Lower leg skin (tissue), 4 donors: ENCODE measurements around the gene REC8. TPM values are rescaled to one million over a fixed set of nuclear protein-coding genes. Genes with fewer than 3 reads are reported as not detected.

ENCODE experiments used
- DNase-seq, 2 donors: peaks; one replicate each; pipeline ENCODE4 v3.0.0-alpha.2; 2019; ENCODE audit warnings: low spot score in 2 of 2
- H3K4me3 ChIP-seq: fragments of 200-600 bp; sonication (generic); 2 replicates; pipeline ENCODE4 v1.5.1; 2017; ENCODE audit warnings: mild to moderate bottlenecking, low read depth; ENCODE audit not compliant: poor library complexity, severe bottlenecking
- CTCF ChIP-seq, 3 donors: fragments of 450-650 bp; IDR thresholded peaks; one replicate each; pipeline ENCODE4 v1.5.1; 2016; ENCODE audit warnings: antibody characterized with exemption in 3 of 3, mild to moderate bottlenecking in 3 of 3, moderate library complexity in 2 of 3
- POLR2A ChIP-seq, 2 donors: fragments of 450-650 bp; IDR thresholded peaks; one replicate each; pipeline ENCODE4 v1.6.1; 2016 to 2017; ENCODE audit warnings: antibody characterized with exemption in 2 of 2, mild to moderate bottlenecking in 1 of 2, moderate library complexity in 1 of 2
- WGBS, 2 donors: methylation state at CpG; one replicate each; pipeline ENCODE4 v1.1.5; 2018; 5-methylcytosine and 5-hydroxymethylcytosine counted together
- intact Hi-C: fragments of 100-400 bp; cut with DNase I; formaldehyde crosslinking; loops from one replicate; pipeline ENCODE4 v1.15.0; 2023; ENCODE audit warnings: low total_unique reads
- total RNA-seq, 4 donors: library from RNA; depleted of rRNA; stranded (reverse); fragments of >200 nt; gene quantifications; one replicate each; pipeline ENCODE4 v1.1.0, GENCODE V29; 2016

REC8 gene
- total RNA-seq, 4 donors from 2014 or later, result 1.2 to 7.1 (median 2.4) TPM

- H3K4me3 ChIP-seq, result no peak overlapping the region
- WGBS, 2 donors, result 91% methylated on average over 7 of the region's 7 CpGs
- DNase-seq, result peak in 1 of 2 donors; percentile 20
- intact Hi-C loops, result no loop called here
- TF ChIP-seq CTCF (IDR thresholded peaks at IDR 0.05) (no peak), POLR2A (IDR thresholded peaks at IDR 0.05) (no peak)
Observed at GRCh38 chr14:24204163-24205146, 32.6 kb downstream of the REC8 start.

GRCh38 chr14:24206260-24207103, 34.6 kb downstream of the REC8 start:
- H3K4me3 ChIP-seq, result no peak overlapping the region
- WGBS, 2 donors, result 95 to 98% methylated on average over 11 of the region's 11 CpGs
- TF ChIP-seq POLR2A (IDR thresholded peaks at IDR 0.05), result no peak
- TF ChIP-seq CTCF (IDR thresholded peaks at IDR 0.05), result no peak
- DNase-seq, result peak in 1 of 2 donors; percentile 78
- intact Hi-C loops, result no loop called here

GRCh38 chr14:24207104-24207551, 35.2 kb downstream of the REC8 start:
- DNase-seq, result peak in 1 of 2 donors; percentile 46
- intact Hi-C loops, result no loop called here
- no peak for TF ChIP-seq POLR2A (IDR thresholded peaks at IDR 0.05)
- no peak for TF ChIP-seq CTCF (IDR thresholded peaks at IDR 0.05)
- 95 to 98% methylated on average over 5 of the region's 5 CpGs for WGBS, 2 donors
- no peak overlapping the region for H3K4me3 ChIP-seq

- intact Hi-C loops, result no loop called here
- WGBS, 2 donors, result 98 to 100% methylated on average over 2 of the region's 2 CpGs
- peak in 1 of 2 donors; percentile 9 for DNase-seq
- no peak for TF ChIP-seq POLR2A (IDR thresholded peaks at IDR 0.05)
- no peak for TF ChIP-seq CTCF (IDR thresholded peaks at IDR 0.05)
- H3K4me3 ChIP-seq, result no peak overlapping the region
Observed at GRCh38 chr14:24207625-24208024, 35.7 kb downstream of the REC8 start.

- TF ChIP-seq CTCF (IDR thresholded peaks at IDR 0.05) (no peak), POLR2A (IDR thresholded peaks at IDR 0.05) (no peak)
- peak in 1 of 2 donors; percentile 37 for DNase-seq
- intact Hi-C loops, result no loop called here
- no peak overlapping the region for H3K4me3 ChIP-seq
- 85 to 93% methylated on average over 6 of the region's 6 CpGs for WGBS, 2 donors
Observed at GRCh38 chr14:24211311-24211710, 39.4 kb downstream of the REC8 start.
